Eye (tissue), 1 donor: ENCODE results near the gene RCSD1.
A peak's percentile ranks its signal among the peaks of the same experiment; 100 is the strongest.
"Not testable (repeated sequence)": the region's sequence is repeated elsewhere in the genome, so short reads cannot be mapped to it uniquely, and the experiment has no call there.

ENCODE experiments used
- DNase-seq: peaks from one replicate; pipeline ENCODE4 v3.0.0-alpha.2; 2015

The RCSD1 gene

DNA sequence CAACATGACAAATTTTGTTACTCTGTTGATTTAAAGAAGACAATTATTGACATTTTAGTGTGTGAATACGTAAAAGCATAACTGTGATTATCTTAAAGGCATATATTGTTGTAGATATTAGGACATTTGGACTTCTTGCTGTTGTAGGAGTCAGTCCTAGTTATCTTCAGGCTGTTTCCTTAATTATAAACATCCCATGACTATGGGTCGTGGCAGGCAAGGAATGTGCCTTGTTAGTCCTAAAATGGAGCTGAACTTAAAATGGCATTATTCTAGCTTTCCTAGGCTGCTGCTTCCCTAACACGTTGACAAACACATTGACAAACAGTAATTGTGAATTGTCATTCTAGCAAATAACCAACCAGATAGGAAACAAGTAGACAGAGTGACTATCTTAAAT, 87.3 kb downstream of the RCSD1 start:
- no peak for DNase-seq

GRCh38 chr1:167718914-167719691, 89.1 kb downstream of the RCSD1 start:
- DNase-seq, result no peak

DNA sequence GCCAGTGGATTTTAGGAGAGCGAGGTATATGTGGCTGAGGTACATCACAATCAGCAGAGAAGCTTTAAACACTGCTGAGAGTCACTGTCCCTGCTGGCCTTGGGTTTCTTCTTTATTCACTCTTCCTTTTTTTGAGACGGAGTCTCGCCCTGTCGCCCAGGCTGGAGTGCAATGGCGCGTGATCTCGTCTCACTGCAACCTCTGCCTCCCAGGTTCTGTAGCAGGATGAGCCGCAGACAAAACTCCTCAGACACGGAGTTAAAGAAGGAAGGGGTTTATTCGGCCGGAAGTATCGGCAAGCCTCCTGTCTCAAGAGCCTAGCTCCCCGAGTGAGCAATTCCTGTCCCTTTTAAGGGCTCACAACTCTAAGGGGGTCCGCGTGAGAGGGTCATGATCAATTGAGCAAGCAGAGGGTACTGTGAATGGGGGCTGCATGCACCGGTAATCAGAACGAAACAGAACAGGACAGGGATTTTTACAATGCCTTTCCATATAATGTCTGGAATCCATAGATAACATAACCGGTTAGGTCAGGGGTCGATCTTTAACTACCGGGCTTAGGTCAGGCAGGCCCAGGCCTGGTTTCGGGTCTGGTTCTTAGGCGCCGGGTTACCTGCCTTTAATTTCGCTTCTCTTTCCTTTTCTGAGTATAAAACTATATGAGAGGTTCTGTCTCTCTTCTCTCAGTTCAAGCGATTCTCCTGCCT, 89.8 kb downstream of the RCSD1 start:
- not testable (repeated sequence) for DNase-seq

DNA sequence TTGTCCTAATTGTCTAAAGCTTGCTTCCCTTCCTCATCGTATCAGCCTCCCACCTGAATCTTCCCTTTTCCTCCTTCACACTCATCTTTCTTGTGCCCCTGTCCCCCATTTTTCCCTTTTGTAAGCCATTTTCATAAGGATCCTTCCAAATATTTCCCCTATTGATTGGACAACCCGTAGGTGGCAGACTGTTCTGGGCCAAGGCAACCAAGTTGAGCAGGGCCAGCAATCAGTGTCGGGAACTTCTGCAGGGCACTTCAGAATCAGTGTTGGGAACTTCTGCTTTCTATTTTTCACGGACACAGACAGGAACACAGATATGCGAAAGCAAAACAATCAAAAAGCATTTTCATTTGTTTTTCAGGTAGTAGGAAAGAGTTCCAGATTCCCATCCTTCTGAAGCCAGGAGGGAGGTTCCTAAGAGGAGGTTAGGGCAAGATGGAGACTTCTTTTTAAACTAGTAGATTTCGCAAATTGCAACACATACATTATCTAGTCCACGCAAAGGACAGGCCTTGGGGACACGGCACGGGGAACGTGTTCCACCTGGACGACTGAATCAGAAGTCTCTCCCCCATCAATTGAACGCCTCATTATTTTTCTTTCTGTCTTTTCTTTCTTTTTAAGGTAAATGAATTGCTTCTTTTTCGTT, 91.1 kb downstream of the RCSD1 start:
- no peak for DNase-seq

DNA sequence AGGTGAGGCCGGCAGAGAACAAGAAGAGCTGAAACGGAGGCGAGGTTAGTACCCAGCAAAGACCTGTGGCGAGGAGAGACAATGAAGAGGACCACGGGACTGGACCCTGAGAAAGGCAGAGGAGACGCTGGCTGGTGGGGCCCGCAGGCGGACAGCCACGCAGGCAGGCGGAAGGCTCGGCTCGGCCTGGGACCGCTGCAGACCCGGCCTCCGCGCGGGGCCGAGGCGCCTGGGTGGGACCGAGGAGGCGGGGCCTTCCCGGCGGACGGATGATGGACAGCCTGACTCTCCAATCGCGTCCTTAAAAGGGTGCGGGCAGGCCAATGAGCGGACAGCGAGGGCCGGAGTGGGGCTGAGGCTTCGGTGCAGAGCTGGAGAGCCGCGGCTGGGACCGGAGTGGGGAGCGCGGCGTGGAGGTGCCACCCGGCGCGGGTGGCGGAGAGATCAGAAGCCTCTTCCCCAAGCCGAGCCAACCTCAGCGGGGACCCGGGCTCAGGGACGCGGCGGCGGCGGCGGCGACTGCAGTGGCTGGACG, 91.7 kb downstream of the RCSD1 start, which contains the start of gene MPZL1:
TSS of gene MPZL1 (plus strand) at position 366 of the 535 bp plus-strand sequence. CDS start 170 bp downstream, outside the sequence.
- DNase-seq, result peak; percentile 99

DNA sequence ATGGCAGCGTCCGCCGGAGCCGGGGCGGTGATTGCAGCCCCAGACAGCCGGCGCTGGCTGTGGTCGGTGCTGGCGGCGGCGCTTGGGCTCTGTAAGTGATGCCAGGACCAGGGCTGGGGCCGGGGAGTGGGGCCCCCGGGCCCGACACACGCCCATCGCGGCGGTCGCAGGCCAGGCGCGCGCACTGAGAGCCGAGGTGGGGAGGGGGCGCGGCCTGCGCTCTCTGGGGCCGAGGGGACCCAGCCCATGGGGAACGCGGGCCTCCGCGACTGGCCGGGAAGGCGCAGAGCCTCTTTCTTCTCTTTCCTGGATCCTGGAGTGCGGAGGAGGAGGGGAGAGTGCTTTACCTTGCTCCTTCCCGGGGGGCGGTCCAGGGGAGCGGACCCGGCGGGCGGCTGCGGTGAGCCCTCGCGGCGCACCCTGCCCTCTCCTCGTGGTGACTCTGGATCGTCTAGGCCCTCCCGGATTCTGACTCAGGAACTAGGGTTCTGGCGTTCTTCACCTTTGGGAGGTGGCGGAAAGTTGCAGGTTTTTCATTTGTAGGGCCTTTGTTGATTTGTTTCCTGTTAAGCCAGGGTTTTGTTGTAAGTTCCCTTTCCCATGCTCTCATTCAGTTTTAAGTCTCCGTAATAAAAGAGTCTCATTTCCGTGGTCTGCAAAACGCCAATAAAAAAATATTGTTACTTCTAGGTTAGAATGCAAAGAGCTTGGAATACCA, 92.3 kb downstream of the RCSD1 start:
- DNase-seq, result peak; percentile 87

- DNase-seq, result peak; percentile 20
These were observed 92.8 kb downstream of the RCSD1 start for GRCh38 chr1:167722870-167723251.

DNA sequence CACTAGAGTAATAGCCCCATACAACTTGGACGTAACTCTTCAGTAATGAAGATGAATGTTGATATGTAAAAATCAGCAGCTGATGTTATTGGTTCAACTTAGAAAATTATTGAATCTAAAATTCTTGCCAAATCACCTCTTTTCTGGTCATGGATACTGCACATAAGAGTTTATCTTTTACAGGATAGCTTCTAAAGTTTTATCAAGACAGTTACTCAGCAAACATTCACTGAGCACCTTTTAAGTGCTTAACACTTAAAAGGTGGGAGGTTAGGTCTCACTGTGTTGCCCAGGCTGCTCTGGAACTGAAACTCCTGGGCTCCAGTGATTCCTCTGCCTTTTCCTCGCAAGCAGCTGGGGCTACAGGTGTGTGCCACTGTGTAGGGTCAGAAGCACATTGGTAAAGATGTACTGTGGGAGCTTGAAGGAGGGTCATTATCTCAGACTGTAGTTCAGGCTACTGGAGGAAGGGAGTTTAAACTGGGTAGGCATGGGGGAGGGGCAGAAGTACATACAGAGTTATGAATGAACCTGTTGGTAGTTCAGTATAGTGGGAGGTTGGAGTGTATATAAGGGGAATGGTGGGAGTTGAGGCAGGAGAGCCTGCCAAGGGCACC, 93.8 kb downstream of the RCSD1 start:
- no peak for DNase-seq

- no peak for DNase-seq
These were observed 96.0 kb downstream of the RCSD1 start for GRCh38 chr1:167726008-167726407.

GRCh38 chr1:167728818-167729410, 98.9 kb downstream of the RCSD1 start:
- no peak for DNase-seq

GRCh38 chr1:167734227-167734626, 104.2 kb downstream of the RCSD1 start:
- no peak for DNase-seq

DNA sequence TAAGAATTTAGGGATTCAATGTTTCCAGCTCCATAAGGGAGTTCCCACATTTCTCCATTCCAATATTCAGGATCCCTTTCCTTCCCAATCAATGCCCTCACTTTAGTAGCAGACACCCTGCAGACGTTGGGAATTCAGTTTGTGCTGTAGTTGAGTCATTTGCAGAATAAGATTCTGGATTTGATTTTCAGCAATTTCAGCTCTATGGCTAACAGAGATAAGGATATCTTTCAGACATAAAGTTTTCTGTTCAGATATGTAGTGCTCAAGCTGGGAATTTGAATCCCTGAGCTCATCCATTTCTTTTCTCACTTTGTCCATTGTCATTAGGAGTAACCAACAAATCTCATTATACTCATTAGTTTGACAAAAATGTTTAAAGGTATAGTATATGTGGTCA, 104.8 kb downstream of the RCSD1 start:
- DNase-seq, result no peak

- no peak for DNase-seq
These were observed 107.1 kb downstream of the RCSD1 start for GRCh38 chr1:167737169-167737568.

DNA sequence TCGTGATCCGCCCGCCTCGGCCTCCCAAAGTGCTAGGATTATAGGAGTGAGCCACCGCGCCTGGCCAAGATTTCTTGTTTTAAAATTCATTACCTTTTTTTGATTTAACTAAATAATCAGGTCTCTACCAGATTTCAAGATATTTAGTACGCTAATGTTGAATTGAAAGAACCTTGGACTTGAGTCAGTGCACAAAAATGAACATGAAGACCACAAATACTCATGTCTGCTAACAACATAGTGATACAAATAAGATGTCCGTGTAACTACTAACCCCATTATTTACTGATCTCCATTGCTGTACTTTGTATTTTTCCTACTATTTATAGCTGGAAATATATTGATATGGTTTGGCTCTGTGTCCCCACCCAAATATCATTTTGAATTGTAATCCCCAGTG, 108.1 kb downstream of the RCSD1 start:
- no peak for DNase-seq

GRCh38 chr1:167739752-167740151, 109.7 kb downstream of the RCSD1 start:
- no peak for DNase-seq

DNA sequence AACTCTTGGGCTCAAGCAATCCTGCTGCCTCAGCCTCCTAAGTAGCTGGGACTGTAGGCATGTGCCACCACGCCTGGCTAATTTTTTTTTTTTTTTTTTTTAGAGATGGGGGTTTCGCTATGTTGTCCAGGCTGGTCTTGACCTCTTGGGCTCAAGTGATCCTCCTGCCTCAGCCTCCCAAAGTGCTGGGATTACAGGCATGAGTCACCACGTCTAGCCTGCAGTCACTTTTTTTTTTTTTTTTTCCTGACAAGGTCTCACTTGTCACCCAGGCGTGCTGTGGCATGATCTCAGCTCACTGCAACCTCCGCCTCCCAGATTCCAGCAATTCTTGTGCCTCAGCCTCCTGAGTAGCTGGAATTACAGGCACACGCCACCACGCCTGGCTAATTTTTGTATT, 111.1 kb downstream of the RCSD1 start:
- not testable (repeated sequence) for DNase-seq

- not testable (repeated sequence) for DNase-seq
These were observed 112.5 kb downstream of the RCSD1 start for GRCh38 chr1:167742392-167743057.

DNA sequence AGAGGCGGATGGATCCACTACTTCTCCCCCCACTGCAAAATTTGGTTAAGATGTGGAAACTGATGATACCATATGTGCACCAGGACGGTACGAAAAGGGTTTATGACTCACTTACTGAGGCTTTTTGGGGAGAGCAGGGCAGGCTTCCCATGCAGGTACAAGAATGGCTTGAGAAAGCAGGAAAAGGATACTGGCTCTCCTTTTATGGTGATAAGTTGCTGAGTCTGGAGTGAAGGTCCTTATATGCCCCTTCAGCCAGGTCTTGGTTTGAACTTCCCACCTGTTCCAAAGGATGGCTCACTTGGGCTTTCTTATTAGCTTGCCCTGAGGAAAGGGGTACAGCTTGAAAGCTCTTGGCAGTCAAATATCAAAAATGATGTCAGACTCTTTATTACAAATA, 114.9 kb downstream of the RCSD1 start:
- DNase-seq, result no peak

GRCh38 chr1:167746013-167746672, 116.1 kb downstream of the RCSD1 start:
- DNase-seq, result no peak

DNA sequence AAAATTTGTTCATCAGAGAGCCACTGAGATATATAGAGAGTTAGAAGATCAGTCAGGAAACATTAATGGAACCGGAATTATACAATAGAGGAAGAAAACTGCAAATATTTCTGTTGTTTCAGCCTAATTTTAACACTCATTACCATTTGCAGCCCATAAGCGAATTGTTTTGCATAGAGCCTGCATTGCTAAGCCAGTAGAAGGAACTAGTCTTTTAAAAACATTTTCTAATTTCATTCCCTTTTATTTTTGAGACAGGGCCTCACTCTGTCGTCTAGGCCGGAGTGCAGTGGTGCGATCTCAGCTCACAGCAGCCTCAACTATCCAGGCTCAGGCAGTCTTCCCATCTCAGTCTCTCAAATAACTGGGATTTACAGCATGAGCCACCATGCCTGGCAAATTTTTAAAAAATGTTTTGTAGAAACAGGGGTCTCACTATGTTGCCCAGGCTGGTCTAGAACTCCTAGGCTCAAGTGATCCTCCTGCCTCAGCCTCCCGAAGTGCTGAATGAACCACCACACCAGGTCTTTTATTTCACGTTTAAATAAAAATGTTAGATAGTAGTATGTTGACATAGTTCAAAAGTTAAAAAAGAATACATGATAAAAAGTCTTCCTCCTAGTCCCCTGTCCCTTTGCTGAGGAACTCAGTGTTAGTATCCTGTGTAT, 117.1 kb downstream of the RCSD1 start:
- DNase-seq, result no peak
